Epidermal melanocyte (primary cell): ENCODE results near the gene HTRA2.
A peak's percentile ranks its signal among the peaks of the same experiment; 100 is the strongest.
"Not testable (repeated sequence)": the region's sequence is repeated elsewhere in the genome, so short reads cannot be mapped to it uniquely, and the experiment has no call there.

Experiments
- DNase-seq: peaks from one replicate; pipeline ENCODE4 v3.0.0; 2011; ENCODE audit warnings: low spot score; ENCODE audit not compliant: insufficient read length

The HTRA2 gene

GRCh38 chr2:74559912-74560311, 30.2 kb downstream of the HTRA2 start:
- DNase-seq, result no peak

DNA sequence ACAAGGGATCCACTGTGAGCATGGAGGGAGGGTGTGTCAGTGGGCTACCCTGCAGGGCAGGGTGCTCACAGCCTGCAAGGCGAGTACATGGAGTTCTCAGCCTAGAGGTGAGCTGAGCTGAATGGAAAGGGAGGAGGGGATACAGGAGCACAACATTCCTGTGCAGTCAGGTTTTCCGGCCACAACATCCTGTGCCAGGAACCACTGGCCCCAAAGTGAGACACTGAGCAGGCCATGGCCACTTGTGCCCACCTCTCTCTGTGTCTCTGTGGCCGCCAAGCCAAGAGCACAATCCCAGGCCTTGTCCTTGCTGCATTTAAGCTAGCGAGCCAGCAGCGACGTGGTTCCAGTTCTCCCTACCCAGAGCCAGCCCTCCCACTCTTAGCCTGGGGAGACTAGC, 30.9 kb downstream of the HTRA2 start:
- no peak for DNase-seq

- not testable (repeated sequence) for DNase-seq
These were observed 31.3 kb downstream of the HTRA2 start for GRCh38 chr2:74561022-74561421.

- no peak for DNase-seq
These were observed 32.5 kb downstream of the HTRA2 start for GRCh38 chr2:74562126-74562775.

GRCh38 chr2:74564222-74564621, 34.5 kb downstream of the HTRA2 start:
- no peak for DNase-seq

DNA sequence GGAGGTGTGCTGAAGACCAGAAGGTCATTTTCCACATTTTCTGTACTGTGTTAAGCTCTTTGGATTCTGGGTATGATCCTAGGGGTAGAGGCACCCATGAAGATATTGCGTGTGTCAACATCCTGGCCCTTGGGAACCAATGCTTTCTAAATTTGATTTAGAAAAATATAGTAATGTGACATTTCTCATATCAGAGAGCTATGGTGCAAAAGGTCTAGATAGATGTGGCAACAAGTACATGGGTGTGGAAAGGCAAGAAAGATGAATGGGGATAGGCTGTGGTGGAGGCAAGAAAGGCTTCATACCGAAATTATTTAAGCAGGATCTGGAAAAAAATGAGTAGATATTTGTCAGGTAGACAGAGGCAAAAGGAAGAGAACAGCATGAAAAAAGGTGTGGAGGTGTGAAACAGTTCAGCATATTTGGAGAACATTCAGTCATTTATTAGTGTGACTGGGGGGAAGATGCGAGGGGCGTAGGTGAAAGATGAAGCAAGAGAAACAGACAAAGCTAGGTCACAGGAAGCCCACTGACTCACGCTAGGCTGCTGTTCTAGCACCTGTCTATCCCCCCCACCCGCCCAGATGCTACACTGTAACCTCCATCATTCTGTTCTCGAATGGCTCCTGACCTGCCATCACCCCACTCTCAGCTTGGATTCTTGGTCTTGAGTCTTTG, 36.5 kb downstream of the HTRA2 start:
- no peak for DNase-seq

GRCh38 chr2:74566754-74567085, 37.0 kb downstream of the HTRA2 start:
- no peak for DNase-seq

- no peak for DNase-seq
These were observed 38.1 kb downstream of the HTRA2 start for GRCh38 chr2:74567881-74568280.

DNA sequence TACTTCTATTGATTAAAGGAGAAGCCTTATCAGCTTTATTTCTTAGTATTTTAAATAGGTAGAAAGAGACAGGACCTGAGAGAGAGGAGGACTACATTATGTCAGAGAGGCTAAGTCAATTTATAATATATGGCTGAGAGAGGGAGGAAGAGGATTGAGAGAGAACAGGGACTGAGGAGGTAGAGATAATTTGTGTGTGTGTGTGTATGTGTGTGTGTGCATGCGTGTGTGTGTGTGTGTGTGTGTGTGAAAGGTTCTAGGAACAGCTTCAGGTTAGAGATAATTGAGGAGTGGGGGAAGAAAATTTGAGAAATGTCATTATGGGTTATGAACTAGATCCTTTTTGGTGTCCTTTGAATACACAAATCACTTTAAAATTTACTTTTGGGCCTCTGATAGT, 40.0 kb downstream of the HTRA2 start:
- no peak for DNase-seq

GRCh38 chr2:74571058-74571457, 41.3 kb downstream of the HTRA2 start:
- DNase-seq, result no peak

DNA sequence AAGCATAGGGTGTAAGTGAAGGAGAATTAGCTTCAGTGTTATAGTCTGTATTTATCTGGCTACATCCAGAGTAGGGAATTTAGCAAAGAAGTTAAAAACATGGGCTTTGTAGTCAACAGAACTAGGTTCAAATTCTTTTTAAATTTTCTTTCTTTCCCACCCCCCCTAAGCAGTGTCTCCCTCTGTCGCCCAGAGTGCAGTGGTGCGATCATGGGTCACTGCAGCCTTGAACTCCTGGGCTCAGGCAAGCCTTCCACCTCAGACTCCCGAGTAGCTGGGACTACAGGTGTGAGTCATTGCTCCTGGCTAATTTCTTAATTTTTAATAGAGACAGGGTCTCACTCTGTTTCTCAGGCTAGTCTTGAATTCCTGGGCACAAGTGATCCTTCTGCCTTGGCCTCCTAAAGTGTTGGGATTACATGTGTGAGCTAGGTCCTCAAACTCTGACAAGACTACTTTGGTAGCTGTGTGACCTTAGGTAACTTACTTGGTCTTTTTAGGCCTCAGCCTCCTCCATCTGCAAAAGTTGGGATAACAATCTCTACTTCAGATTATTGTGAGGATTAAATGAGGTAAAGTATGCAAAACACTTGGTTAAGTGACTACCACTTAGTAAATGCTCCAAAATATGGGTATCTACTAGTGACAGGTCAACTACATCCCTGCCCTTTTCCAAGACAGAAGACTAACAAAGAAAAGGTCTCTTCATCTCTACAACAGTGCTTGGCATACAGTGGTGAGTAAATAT, 42.6 kb downstream of the HTRA2 start:
- no peak for DNase-seq

GRCh38 chr2:74573747-74574562, 44.2 kb downstream of the HTRA2 start:
- DNase-seq, result peak; percentile 71

DNA sequence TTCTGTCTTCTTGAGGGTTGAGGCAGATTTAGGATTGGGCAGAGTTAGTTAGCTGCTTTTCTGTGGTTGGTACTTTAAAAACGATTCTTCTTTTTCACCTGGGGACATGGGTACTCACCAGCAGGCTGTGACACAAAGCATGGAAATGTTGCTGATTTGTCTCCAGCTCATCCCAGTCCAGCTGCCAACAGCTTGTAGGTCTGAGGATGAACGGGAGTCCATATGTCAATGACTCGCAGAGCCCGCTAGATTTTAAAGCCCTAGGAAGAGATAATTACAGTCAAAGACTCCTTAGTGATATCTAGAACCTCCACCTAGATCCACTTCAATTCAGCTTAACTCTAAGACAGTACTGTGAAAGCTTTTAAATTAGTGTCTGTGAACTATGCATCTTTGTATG, 45.6 kb downstream of the HTRA2 start:
- DNase-seq, result no peak

DNA sequence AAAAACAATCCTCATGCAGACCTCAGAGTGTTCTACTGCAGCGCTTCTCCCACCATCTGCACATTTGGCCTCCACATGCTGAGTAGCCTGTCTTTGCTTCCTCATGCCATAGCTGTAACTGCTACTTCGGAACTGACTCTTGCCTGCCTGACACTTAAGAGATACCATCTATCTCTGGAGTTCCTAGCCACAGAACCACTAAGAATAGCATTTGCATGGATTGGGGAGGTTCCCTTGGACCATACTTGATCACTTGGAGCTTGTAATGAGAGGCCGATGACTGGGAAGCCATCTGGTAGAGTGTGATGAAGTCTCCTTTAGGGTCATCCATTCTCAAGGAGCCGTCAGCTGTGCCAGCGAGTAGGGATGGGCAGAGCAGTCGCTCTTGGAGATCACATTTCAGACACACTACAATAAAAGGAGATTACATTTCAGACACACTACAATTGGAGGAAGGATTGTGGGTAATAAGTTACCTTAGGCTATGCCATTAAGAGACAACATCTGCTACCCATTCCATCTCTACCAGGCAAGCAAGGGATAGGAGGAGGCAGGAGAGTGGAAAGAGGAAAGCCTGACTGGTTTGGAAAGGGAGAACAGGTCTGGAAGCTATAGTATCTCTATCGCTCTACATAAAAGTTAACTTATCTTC, 46.6 kb downstream of the HTRA2 start:
- no peak for DNase-seq

DNA sequence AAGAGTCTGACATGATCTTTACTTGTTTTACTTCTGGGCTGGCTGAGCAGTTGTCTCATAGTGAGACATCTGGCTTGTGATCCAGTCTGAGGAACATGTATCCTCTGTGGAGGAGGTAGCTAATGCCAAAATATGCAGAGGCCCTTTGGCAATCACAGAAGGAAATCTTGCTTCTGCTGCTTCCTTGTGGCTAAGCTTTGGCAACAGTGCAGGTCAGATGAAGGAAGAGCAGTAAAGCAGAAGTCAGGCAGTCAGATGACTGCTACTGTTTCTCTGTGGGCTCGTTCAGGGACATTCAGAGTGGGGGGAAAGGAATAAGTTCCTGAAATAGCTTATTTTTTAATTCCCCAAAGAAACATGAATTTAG, 47.1 kb downstream of the HTRA2 start:
- no peak for DNase-seq

DNA sequence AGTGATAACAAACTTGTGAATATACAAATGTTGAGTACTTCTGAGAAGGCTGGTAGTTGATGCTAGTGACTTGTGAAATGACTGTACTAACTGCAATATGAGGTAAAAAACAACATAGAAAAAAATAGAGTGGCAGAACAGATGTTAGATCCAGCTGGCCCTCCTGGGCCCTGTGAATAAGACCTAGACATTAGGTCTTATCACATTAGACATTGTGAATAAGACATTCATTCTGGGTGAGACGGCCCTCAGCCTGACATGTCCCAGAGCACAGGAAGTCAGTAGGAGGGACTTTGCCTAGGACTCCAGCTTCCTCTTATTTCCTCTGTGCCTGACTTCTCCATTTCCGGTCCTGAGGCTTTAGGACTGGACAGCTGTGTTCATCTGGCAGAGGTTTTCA, 47.7 kb downstream of the HTRA2 start:
- no peak for DNase-seq

- no peak for DNase-seq
These were observed 48.7 kb downstream of the HTRA2 start for GRCh38 chr2:74578408-74578807.

DNA sequence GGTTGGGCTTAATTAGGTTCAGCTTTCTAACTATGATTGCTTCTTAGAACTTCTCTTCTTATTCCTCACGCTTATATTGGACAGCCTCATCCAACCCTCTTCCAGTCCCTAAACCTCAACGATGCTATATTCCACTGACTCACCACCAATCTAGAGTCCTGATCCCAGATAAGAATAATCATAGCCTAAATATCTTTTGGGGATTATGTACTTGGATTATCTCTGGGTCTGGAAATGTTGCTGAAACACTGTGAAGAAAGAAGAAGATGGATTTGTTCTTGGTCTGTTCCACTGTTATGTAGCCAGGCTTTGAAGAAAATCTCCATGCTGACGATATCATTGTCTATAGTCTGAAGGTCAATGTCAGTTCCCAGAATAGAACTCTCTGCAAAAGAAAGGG, 51.7 kb downstream of the HTRA2 start:
- no peak for DNase-seq

DNA sequence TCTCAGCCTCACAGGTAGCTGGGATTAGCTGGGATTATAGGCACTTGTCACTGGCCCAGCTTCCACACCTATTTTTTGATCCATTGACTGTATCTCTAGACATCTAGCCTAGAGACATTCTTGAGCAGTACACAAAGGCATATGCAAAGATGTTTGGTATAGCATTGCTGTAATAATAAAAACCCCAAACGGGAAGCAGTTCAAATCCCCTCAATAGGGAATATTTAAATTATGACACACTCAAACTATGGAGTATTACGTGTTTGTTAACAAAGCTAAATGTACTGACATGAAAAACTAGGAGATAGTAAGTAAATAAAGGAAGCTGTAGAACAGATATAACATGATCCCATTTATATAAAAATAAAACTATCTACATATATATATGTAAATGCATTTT, 52.5 kb downstream of the HTRA2 start:
- no peak for DNase-seq
